ENCODE data around the gene BNIP3. TPM values are rescaled to one million over a fixed set of nuclear protein-coding genes. Genes with fewer than 3 reads are reported as not detected.

BNIP3 gene
- total RNA-seq, 2 donors from 2014 or later, result 12.7 to 22.0 TPM

DNA sequence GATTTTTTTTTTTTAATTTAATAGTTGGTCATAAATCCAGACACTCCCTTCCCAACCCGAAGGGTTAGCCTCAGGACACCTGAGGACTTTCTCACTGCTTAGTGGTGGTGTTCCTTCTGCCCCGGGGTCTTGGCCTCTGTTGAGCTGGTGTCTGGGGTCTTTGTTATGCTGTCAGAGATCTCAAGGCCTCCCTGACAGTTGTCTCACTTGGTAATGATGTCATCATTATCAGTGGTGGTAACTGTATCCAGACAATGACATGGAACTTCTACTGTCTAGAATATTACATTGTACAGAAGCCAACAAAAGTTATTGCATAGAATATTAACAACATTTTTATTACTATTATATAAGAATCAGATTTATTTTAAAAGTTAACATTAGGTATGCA is 48.0 kb downstream of the BNIP3 start:
- Mint-ChIP-seq H3K27me3 (no peaks in the 10 kb centered on the region), H3K27ac (peak overlapping the region; percentile 47), H3K36me3 (ENCODE audit: low read depth) (peaks cover 10% of the 10 kb centered on the region), H3K4me1 (peaks cover 36% of the 10 kb centered on the region), H3K4me3 (no peak overlapping the region)
- H3K9me3 ChIP-seq (ENCODE audit: control insufficient read depth, low read length, poor library complexity, severe bottlenecking), result no peaks in the 10 kb centered on the region
- DNase-seq (no peak), ATAC-seq (no peak)

DNA sequence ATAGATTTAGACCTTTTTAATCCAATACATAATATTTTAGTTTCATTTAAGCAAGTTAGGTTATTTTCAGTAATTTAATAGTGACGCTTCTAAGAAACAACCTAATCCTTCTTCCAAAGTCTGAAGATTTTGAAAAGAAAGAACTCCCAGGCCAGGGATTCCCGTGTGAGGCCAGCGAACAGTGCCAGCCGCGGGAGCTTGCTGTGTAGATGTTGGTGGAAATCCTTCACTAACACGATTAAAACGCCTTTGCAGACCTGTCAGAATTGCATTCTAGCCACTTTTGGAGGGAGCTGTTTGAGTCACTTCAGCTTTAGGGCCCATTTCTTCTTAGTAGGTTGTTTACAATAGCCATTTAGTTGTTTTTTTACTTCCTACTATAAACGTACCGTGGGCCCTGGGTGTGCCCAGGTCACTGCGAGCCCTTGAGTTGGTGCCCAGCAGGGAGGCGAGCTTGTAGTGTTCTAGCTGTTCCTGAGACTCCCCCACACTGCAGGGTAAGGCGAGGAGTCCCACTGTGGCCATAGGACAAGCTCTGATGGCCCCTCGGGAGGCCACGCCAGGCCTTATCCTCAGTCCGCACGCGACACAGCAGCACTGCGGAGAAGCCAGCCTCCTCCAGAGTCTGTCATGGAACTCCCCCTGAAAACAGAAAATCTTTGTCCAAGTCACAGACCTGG is 48.6 kb downstream of the BNIP3 start:
- Mint-ChIP-seq H3K36me3 (ENCODE audit: low read depth) (peaks cover 10% of the 10 kb centered on the region), H3K4me1 (peaks cover 42% of the 10 kb centered on the region), H3K4me3 (no peak overlapping the region), H3K27me3 (no peaks in the 10 kb centered on the region), H3K27ac (peak overlapping the region; percentile 47)
- DNase-seq (no peak), ATAC-seq (no peak)
- no peaks in the 10 kb centered on the region for H3K9me3 ChIP-seq (ENCODE audit: control insufficient read depth, low read length, poor library complexity, severe bottlenecking)

DNA sequence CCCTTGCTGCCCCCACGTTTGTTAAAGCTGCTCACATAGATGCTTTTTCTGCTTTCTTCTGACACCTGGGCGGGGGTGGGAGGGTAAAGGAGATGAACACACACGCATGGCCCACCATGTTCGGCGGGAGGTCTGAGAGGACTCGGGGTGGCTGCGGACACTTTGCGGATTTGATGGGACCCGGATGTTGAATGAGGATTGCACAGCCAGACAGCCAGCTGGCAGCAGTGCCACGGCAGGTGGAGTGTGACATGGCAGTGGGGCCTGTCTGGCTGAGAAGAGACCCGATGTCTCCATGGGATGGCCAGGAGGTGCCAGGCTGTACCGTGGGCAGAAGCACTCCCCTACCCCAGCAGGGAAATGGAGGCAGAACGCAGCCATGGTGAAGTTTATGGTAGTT is 49.7 kb downstream of the BNIP3 start:
- H3K9me3 ChIP-seq (ENCODE audit: control insufficient read depth, low read length, poor library complexity, severe bottlenecking), result no peaks in the 10 kb centered on the region
- Mint-ChIP-seq H3K27ac (peak overlapping the region; percentile 45), H3K4me3 (no peak overlapping the region), H3K4me1 (peaks cover 54% of the 10 kb centered on the region), H3K36me3 (ENCODE audit: low read depth) (peaks cover 6% of the 10 kb centered on the region), H3K27me3 (no peaks in the 10 kb centered on the region)
- DNase-seq (no peak), ATAC-seq (no peak)

DNA sequence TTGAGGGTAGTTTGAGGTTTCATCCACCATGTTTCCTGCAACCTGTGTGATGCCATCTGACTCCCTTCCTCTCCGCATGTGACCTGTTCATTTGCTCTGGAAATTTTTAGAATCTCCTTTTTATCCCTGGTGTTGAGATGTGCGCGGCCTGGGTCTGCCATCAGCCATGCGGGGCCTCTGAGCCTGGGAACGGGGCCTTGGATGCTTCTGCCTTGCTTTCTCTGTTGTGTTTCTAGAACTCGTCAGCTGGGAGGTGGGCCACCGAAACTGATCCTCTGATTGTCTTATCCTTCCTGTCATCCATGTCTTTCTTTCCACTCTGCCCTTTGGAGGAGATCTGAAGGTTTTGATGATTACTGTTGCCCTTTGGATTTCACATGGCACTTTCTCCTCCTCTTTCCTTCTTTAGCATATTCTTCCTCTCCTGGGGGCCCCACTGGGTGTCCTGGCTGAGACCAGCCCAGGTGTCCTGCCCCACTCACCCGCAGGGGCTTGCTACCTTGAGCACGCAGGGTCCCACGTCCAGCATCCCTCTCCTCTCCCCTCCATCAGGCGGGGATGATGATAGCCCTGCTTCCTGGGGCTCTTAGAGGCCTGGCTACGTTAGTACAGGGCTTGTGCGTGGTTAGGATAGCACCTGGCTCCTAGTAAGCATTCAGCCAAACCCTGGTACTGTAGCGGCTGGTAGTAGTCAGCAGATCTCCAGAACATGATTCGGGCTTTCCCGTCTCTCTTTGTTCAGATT is 51.0 kb downstream of the BNIP3 start:
- H3K9me3 ChIP-seq (ENCODE audit: control insufficient read depth, low read length, poor library complexity, severe bottlenecking), result no peaks in the 10 kb centered on the region
- no peaks in the 10 kb centered on the region for H3K27me3 Mint-ChIP-seq
- peaks cover 12% of the 10 kb centered on the region for H3K36me3 Mint-ChIP-seq (ENCODE audit: low read depth)
- DNase-seq, result no peak
- no peak for ATAC-seq
- peak overlapping the region; percentile 90 for H3K27ac Mint-ChIP-seq
- peaks cover 61% of the 10 kb centered on the region for H3K4me1 Mint-ChIP-seq
- H3K4me3 Mint-ChIP-seq, result peak overlapping the region; percentile 73

DNA sequence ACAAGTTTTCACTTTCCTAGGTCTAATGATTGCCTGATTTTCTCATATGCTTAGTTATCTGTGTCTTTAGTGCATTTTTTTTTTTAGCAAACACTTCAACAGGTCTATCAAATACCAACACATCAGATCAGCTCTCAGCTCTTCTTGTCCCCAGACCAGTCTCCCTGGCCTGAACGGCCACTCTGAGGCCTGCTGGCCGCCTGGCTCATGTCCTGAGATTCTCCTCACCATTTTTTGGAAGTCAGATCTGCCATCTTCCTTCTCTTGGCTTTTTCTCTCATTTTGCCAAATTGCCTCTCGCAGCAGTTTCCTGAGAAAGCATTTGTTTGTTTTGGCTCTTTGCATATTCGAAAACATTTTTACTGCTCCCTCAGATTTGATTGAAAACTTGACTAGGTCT is 51.6 kb downstream of the BNIP3 start:
- ATAC-seq, result no peak
- H3K4me1 Mint-ChIP-seq, result peaks cover 61% of the 10 kb centered on the region
- no peaks in the 10 kb centered on the region for H3K27me3 Mint-ChIP-seq
- peak overlapping the region; percentile 43 for H3K27ac Mint-ChIP-seq
- H3K36me3 Mint-ChIP-seq (ENCODE audit: low read depth), result peaks cover 12% of the 10 kb centered on the region
- no peak for DNase-seq
- H3K9me3 ChIP-seq (ENCODE audit: control insufficient read depth, low read length, poor library complexity, severe bottlenecking), result no peaks in the 10 kb centered on the region
- peak overlapping the region; percentile 36 for H3K4me3 Mint-ChIP-seq

DNA sequence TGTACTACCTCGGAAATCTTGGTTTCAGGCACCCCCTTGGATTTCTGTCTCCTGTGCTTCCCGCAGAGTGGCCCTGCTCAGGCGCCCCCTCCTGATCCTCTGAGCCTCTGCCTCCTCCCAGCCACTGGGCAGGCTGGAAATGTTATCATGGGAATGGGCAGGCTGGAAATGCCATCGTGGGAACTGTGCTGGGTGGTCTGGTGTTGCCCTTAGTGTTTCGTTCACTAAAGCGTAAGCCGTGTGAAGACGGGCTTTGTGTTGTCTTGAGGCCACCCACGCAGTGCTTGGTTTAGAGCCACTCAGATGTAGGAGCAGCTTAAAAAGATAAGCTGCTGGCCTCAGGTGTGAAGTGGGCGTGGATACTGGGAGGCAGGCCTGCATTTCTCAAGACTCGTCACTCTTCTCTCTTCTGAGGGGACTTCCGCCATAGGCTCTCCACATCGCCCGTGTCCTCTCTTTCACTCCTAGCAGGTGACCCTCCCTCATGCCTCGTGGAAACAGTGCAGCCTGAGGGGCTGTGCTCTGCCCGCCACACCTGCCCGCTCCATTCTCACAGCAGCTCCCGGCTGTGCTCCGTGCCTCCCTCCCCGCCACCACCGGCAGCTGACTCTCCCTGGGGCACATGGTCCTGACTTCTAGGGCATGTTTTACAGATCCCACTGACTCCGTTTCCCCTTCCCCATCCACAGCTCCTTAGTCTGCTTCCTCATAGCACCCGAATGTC is 52.4 kb downstream of the BNIP3 start:
- DNase-seq (no peak), ATAC-seq (no peak)
- H3K27ac Mint-ChIP-seq, result peak overlapping the region; percentile 94
- peak overlapping the region; percentile 49 for H3K4me3 Mint-ChIP-seq
- no peaks in the 10 kb centered on the region for H3K27me3 Mint-ChIP-seq
- H3K4me1 Mint-ChIP-seq, result peaks cover 54% of the 10 kb centered on the region
- H3K9me3 ChIP-seq (ENCODE audit: control insufficient read depth, low read length, poor library complexity, severe bottlenecking), result no peaks in the 10 kb centered on the region
- H3K36me3 Mint-ChIP-seq (ENCODE audit: low read depth), result peaks cover 12% of the 10 kb centered on the region

DNA sequence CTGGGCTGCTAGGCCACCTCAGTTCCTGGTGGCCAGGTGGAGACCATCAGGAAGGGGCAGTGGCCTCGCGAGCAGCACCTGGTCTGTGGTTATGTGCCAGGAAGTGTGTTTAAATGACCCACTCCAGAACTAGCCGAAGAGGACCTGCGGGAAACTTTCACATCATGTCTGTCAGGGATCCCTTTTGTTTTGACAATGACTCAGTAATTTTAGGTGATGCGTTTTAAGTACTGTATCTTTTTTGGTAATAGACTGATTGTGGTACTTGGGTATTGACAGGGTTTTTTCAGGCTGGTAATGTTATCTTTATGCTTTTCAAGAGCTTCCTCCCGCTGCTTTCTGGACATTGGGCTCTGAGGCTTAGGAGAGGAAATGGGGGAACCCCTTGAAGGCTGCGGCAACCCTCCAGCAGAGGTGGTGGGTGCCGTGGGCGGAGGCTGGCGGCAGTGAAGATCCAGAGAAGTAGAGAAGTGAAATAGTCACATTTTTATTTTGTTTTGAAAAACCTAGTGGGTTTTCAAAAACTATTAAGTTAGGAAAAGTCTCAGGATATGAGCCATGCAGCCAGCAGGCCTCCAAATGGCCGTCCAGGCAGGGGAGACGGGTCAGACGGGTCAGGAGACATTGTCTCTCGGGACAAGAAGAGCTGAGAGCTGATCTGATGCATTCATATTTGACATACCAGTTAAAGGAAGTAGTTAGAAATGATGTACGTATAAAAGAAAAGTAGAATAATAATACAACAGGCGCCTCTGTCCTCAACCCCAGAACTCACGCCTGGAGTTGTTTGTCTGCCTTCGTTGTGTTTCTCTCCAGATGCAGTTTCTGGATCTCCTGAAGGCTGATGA is 53.3 kb downstream of the BNIP3 start:
- H3K27me3 Mint-ChIP-seq, result no peaks in the 10 kb centered on the region
- DNase-seq (no peak), ATAC-seq (peak; percentile 87)
- H3K36me3 Mint-ChIP-seq (ENCODE audit: low read depth), result peaks cover 12% of the 10 kb centered on the region
- peaks cover 51% of the 10 kb centered on the region for H3K4me1 Mint-ChIP-seq
- H3K9me3 ChIP-seq (ENCODE audit: control insufficient read depth, low read length, poor library complexity, severe bottlenecking), result no peaks in the 10 kb centered on the region
- peak overlapping the region; percentile 94 for H3K27ac Mint-ChIP-seq
- H3K4me3 Mint-ChIP-seq, result peak overlapping the region; percentile 74

DNA sequence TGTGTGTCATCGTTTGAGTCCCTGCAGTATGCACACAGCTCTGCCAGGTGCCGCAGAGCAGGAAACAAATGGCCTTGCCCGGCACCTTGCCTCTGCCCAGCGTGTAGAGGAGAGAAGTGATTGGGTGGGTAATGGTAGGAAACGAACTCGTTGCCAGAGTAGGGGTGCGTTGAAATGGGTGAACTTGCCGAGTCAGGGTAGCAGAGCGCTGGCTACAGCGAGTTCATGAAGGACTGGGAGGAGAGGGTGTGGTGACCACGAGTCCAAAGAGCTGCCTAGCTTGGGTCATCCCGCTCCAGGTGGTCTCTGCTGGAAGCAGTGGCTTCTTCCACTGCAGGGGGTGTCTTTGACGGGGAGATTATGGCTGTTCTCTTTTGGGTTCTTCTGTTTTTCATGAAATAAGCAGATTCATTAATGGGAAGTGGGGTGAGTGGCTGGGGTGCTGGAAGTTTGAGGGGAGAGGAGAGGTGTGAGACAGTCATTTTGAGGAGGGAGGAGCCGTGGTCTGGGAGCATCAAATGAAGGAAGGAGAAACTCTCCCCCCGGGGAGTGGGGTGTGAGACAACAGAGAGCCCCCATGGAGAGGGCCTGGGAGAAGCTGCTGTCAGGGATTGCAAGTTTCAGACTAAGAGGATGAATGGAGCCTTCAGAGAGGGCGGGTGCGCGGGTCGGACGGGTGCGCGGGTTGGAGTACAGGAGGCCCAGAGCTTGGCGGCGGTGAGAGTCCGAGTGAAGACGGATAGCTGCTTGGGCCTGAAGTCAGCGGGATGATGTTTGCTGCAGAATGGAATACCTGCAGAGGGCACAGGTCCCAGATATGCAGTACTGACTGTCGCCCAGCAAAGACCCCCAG is 54.8 kb downstream of the BNIP3 start:
- H3K36me3 Mint-ChIP-seq (ENCODE audit: low read depth), result peaks cover 12% of the 10 kb centered on the region
- no peaks in the 10 kb centered on the region for H3K27me3 Mint-ChIP-seq
- no peaks in the 10 kb centered on the region for H3K9me3 ChIP-seq (ENCODE audit: control insufficient read depth, low read length, poor library complexity, severe bottlenecking)
- no peak for DNase-seq
- H3K27ac Mint-ChIP-seq, result peak overlapping the region; percentile 62
- peak overlapping the region; percentile 69 for H3K4me3 Mint-ChIP-seq
- H3K4me1 Mint-ChIP-seq, result peaks cover 51% of the 10 kb centered on the region
- ATAC-seq, result no peak

DNA sequence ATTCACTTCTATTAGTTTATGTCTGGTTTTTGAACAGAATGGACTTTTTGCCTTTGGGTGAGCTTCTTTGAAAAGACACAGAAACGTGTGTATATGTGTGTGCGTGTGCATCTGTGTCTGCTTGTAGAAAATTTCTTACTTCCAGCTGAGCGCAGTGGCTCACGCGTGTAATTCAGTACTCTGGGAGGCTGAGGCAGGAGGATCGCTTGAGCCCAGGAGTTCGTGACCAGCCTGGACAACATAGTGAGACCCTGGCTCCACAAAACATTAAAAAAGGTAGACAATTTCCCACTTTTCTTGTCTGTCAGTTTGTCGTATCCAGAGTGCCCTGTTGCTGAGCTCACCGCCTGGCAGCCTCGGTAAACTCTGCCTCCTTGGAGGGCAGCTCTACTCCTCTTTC is 55.5 kb downstream of the BNIP3 start:
- peak overlapping the region; percentile 62 for H3K27ac Mint-ChIP-seq
- no peaks in the 10 kb centered on the region for H3K9me3 ChIP-seq (ENCODE audit: control insufficient read depth, low read length, poor library complexity, severe bottlenecking)
- H3K27me3 Mint-ChIP-seq, result no peaks in the 10 kb centered on the region
- peaks cover 57% of the 10 kb centered on the region for H3K4me1 Mint-ChIP-seq
- no peak for DNase-seq
- no peak overlapping the region for H3K4me3 Mint-ChIP-seq
- ATAC-seq, result no peak
- peaks cover 12% of the 10 kb centered on the region for H3K36me3 Mint-ChIP-seq (ENCODE audit: low read depth)

DNA sequence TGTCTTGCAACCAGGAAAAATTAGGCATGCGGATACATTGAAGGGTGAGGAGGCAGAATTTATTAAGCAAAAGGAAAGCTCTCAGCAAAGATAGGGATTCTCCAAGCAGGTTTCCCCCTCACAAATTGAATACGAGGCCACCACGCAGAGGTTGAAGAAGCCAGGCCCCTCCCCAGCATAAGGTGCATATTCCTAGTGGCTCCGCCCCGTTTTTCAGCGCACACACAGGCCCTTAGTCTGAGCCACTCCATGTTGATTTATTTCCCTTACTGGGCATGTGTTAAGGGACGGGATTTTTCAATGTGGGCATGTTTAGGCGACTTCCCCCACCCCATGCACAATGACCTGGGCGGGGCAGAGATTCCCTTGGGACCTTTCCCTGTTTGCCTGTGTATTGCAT is 56.0 kb downstream of the BNIP3 start:
- Mint-ChIP-seq H3K27ac (no peak overlapping the region), H3K4me3 (no peak overlapping the region), H3K36me3 (ENCODE audit: low read depth) (peaks cover 11% of the 10 kb centered on the region), H3K27me3 (no peaks in the 10 kb centered on the region), H3K4me1 (peaks cover 58% of the 10 kb centered on the region)
- ATAC-seq (no peak), DNase-seq (no peak)
- H3K9me3 ChIP-seq (ENCODE audit: control insufficient read depth, low read length, poor library complexity, severe bottlenecking), result no peaks in the 10 kb centered on the region

DNA sequence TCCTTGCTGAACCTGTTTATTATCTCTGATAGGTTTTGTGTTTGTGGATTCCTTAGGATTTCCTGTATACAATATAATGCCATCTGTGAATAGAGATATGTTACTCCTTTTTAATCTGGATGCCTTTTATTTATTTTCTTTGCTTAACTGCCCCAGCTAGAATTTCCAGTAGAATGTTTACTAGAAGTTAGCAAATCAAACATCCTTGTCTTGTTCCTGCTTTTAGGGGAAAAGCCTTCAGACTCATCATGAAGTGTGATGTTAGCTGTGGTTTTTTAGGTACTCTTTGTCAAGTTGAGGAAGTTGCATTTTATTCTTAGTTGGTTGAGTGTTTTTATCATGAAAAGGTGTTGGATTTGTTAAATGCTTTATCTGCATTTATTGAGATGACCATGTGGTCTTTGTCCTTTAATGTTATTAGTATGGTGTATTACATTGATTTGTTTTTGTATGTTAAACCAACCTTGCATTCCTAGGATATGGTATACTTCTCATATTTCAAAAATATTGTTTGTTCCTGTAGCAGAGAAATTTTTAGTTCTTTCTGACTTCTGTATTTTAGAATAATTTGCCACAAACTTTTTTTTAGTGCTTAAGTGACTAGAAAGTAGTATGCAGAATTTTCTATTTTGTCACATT is 56.6 kb downstream of the BNIP3 start:
- peaks cover 58% of the 10 kb centered on the region for H3K4me1 Mint-ChIP-seq
- no peaks in the 10 kb centered on the region for H3K27me3 Mint-ChIP-seq
- DNase-seq (no peak), ATAC-seq (no peak)
- no peak overlapping the region for H3K27ac Mint-ChIP-seq
- no peaks in the 10 kb centered on the region for H3K9me3 ChIP-seq (ENCODE audit: control insufficient read depth, low read length, poor library complexity, severe bottlenecking)
- H3K4me3 Mint-ChIP-seq, result no peak overlapping the region
- H3K36me3 Mint-ChIP-seq (ENCODE audit: low read depth), result peaks cover 8% of the 10 kb centered on the region
